AG09319 (cell line): Measurements from ENCODE around the gene SMYD3.
A peak's percentile ranks its signal among the peaks of the same experiment; 100 is the strongest.

ENCODE experiments used
- DNase-seq: peaks from one replicate; pipeline ENCODE4 v3.0.0-alpha.2; 2010; ENCODE audit warnings: low read depth; ENCODE audit errors: extremely low read depth
- TF ChIP-seq, protein P1 (sequence below): IDR thresholded peaks from 2 replicates; pipeline ENCODE4 v1.5.1; 2011; ENCODE audit warnings: low read depth, mild to moderate bottlenecking, inconsistent platforms, low read length, moderate library complexity

Gene SMYD3

DNA sequence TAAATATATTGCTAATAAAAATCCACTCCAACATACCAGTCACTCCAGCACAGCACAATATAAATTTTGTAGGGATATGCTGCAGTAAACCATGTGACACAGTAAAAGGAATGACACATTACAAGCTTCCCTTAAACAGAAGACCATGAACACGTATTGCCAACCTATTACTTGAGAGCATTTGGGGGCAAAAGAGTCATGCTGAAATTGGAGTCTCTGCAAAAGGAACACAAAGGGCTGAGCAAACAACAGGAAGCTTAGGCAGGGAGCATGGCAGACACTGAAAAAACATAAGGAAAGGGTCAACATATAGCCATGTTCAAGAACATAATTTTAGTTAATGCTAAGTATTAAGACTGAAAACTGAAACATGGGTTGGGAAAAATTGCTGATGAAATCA is 214.5 kb downstream of the SMYD3 start:
- TF ChIP-seq, protein P1, sequence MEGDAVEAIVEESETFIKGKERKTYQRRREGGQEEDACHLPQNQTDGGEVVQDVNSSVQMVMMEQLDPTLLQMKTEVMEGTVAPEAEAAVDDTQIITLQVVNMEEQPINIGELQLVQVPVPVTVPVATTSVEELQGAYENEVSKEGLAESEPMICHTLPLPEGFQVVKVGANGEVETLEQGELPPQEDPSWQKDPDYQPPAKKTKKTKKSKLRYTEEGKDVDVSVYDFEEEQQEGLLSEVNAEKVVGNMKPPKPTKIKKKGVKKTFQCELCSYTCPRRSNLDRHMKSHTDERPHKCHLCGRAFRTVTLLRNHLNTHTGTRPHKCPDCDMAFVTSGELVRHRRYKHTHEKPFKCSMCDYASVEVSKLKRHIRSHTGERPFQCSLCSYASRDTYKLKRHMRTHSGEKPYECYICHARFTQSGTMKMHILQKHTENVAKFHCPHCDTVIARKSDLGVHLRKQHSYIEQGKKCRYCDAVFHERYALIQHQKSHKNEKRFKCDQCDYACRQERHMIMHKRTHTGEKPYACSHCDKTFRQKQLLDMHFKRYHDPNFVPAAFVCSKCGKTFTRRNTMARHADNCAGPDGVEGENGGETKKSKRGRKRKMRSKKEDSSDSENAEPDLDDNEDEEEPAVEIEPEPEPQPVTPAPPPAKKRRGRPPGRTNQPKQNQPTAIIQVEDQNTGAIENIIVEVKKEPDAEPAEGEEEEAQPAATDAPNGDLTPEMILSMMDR = no peak
- DNase-seq = no peak

DNA sequence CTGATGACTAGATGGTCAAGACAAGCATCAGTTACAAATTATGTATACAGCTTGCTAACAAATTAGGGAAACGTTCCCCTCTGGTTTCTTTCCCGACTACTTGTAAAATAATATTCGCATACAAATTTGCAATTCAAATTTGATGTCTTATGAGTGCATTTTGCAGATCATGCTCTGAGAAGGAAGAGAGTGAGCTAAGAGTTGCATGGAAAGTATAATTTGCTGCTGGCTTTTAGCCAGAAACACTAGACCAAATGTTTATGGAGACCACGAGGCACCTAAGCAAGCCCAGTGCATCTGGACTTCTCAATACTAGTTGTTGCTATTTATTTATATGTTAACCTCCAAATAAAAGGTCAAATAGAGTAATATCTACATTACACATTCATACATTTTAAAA is 216.0 kb downstream of the SMYD3 start:
- TF ChIP-seq, protein P1 = no peak
- no peak for DNase-seq

DNA sequence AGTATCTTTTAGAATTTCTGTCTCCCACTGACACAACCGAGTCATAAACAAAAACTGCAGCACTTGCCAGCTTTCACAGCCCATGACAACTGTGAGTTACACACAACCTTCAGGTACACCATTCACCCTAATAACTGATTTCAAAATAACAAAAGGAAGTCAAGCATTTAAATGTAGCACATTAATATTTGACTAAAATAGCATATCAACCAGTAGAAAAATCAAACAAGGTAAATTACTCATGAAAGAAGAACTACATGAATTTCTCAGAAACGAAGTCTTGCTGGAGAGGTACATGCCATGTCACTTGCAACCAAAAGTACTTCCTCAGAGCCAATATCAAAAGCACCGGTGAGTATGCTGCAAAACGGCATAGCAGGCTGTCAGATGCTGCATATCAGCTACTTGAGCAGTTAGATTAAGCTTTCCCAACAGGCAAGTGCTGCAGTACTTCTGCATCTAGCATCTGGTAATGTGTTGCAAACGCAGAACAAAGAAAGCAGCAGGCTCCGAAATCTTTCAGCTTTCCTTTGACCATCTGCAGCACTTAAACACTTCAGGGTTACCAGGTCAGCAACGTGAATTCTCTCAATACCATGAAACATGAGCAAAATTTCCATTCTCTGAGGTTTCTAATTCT is 223.2 kb downstream of the SMYD3 start:
- TF ChIP-seq, protein P1 = no peak
- DNase-seq = no peak

DNA sequence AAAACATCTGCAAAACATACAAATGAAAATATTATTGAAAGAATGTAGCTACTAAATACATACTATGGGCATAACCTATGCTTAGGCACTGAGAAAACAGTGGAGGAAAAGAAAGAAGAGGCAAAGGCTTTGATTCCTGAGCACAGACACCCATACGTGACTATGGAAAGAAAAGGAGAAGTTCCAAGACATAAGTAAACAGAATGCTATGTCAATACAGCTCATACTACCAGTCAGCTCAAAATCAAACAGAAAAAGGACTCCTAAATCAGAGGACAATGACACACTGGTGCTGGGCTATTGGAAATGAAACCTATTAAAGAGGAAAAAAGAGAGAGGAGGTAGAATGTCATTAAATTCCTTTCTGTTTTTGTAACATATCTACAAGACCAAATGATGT is 225.4 kb downstream of the SMYD3 start:
- no peak for DNase-seq

DNA sequence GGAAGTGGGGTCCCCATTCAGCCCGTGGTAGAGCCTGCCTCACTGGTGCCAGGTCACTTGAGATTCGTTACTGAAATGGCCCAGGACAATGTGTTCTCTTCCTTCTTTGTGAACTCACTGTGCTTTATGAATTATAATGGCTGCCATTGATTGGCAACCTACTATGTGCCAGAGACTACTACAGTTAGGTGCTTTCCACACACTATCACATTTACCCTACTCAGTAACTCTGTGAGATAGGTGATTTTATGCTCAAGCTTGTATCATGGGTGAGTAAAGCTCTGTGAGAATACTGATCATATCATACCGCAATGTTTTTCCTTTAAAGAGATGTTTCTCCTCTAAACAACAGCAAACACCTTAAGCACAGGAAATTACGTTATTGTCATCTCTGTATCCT is 225.9 kb downstream of the SMYD3 start:
- TF ChIP-seq, protein P1 = no peak
- DNase-seq = no peak

More for the DNA sequence above, 225.4 kb downstream of the SMYD3 start:
- TF ChIP-seq, protein P1 = no peak

DNA sequence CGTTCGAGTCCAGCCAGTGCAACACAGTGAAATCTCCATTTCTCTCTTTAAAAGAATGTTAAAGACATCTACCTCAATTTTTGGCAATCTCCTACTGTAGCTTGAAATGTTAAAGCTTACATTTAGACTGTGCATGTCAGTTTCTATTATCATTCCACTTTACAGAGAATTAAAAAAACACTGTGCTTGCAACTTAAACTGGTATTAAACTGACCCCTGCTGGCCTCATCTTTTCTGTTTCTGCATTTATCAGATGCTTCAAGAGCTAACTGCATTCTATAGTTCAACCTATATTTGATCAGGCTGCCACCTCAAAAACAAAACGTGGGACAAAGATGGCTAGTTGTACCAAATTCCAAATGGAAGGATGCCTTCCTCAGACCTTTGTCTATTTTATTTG is 226.5 kb downstream of the SMYD3 start:
- TF ChIP-seq, protein P1 = peak; percentile 32
- DNase-seq = no peak

DNA sequence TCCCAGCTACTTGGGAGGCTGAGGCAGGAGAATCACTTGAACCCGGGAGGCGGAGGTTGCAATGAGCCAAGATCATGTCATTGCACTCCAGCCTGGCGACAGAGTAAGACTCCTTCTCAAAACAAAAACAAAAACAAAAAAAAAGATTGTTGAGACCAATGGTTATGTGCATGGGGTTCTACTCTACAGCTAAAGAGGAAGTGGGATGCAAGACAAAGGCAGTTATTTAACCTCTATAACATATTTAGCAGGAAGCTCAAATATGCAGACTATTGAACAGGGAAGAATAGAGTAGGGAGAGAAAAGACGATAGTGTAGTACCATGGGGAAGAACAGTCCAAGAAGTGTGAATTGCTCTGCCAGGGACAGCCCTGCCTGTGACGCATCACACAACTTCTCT is 227.7 kb downstream of the SMYD3 start:
- DNase-seq = no peak

More for the DNA sequence above, 227.7 kb downstream of the SMYD3 start:
- TF ChIP-seq, protein P1 = no peak
